RKO (cell line): ENCODE results near the gene KAT8.
"Not testable (repeated sequence)": the region's sequence is repeated elsewhere in the genome, so short reads cannot be mapped to it uniquely, and the experiment has no call there.

Source experiments
- DNase-seq: peaks from one replicate; pipeline ENCODE4 v3.0.0-alpha.2; 2016; ENCODE audit warnings: low spot score

The KAT8 gene

DNA sequence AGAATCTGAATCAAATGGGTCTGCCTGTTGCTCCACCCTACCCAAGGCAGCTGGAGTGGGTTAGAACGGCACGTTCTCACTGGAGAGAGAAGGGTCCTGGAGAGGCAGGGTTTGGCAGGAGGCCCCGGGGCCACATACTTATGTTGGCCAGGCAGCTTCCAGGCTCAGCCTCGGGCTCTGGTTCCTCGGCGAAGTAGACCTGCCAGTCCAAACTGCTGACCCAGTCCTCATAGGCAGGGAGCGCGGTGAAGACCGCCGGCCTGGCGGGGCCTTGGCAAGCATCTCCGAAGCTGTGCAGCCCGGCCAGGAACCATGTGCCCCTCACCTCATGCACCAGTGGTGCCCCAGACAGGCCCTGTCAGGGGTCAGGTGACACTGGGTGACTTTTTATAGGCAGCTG is 33.5 kb upstream of the KAT8 start:
- DNase-seq = no peak

DNA sequence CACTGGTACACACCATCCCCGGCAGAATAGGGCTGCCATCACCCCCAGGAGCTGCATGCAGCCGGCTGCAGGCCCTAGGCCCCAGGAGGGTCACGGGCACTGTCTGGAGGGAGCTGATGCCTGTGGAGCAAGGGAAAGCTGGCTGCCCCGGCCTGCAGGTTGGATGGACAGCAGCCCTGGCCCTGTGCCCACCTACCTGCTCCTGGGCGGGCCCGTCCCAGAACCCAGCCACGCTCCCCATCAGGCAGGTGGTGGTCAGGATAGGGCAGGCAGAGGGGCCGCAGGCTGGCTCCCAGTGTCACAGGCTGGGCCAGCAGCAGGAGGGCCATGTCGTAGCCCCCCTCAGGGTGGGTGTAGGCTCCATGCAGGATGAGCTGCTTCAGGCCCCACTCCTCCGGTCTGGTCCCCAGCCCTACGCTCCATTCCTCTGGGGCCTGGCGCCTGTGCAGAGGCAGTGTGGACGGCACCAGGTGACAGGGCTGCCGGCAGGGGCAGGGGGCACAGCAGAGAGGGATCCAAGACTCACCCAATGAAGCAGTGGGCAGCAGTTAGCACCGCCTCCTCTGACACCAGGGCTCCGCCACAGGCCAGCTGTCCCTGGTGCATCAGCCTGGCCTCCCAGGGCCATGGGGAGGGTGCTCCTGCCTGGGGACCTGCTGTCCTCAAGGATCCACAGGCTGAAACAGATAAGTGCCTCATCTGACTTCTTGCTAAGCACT is 32.7 kb upstream of the KAT8 start:
- no peak for DNase-seq

DNA sequence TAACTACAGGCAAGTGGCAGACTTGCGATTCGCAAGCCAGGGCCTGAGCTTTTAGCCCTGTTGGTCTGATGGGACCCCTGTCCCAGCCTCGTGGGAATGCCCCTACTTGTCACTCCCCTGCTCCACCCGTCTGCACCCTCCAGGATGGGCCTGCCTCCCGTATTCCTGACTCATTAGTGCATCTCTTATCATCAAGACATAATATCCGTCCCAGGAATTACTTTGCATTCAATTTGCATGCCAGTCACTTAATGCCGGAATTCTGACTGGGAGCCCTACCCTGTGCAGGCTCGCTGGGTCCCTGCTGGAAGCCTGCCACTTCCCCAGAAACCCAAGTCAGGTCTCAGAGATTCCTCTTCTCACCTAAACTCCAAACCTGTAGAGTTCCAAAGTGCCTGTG is 32.1 kb upstream of the KAT8 start:
- DNase-seq = no peak

DNA sequence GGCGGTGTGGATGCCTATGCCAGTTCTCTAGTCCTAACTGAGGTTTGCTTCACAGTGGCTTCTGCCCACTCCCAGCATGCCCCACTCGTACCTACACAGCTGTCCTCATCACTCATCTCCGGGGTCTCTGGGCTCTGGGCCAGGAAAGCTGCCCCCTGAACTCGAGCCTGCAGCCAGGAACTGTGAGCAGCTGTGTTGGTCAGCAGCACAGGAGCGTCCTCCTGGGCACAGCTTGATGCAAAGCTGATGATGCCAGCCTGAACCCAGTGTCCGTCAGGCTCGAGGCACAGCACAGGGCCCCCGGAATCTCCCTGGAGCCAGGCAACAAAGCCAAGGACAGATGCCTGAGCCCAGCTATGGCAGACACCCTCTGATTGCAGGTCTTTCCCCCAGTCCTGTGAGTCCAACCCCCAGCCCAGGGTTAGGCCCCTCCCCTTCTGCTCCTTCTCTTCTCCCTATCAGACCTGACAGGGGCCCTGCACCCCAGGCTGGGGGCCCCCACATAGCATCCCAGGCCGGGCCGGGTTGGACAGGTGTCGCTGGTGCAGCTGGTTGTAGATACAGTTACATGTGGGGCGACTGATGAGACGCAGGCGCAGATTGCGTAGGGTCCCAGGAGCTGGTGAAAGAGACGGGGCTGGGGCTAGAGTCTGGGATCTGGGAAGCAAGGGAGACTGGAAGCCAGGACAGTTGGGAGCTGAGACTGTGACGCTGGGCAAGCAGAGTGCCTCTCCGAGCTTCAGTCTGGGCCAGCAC is 31.4 kb upstream of the KAT8 start:
- no peak for DNase-seq

DNA sequence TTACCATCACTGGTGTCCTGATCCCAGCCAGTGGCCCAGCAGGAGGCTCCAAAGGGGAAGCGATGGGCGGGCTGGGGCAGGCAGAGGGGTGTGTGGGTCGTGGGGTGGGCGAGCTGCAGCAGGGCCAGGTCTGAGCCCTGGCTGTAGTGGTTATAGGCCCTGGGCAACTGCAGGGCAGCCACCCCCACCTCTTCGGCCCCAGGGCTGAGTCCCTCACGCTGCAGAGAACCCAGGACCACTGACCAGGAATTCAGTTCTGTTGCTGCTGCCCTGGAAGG is 30.9 kb upstream of the KAT8 start:
- DNase-seq = no peak

DNA sequence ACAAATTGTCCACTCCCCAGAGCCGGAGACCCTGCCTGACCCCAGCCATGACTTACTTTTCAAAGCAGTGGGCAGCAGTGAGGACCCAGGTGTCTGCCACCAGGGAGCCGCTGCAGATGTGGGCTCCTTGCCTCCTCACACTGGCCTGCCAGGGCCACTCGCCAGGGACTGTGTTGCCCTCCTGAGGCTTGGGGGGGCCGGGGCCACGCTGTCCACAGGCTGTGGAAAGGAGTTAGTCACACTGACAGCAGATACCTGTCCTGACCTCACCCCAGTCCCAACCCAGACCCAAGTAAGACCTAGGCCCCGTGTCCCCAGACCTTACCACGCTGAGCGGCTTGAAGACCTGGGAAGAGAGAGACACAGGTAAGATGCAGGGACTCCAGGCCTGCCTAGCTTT is 30.0 kb upstream of the KAT8 start:
- no peak for DNase-seq

DNA sequence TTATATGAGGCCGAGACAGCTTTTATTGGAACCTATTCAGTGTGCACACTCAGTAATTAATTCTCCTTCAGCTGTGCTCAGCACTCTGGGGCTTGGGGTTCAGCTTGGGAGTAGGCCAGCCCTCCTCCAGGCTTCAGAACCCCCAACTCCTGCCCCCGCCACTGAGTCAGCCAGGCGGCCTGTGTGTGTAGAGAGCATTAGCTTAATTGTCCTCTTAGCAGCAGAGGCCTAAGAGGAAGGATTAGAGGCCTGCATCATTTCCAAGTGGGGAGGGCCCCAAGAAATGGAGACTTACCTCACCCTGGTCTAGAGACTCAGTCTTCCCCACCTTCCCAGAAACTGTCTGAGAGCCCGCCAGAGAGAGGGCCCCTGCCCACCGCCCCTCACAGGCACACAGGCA is 29.5 kb upstream of the KAT8 start:
- DNase-seq = no peak

DNA sequence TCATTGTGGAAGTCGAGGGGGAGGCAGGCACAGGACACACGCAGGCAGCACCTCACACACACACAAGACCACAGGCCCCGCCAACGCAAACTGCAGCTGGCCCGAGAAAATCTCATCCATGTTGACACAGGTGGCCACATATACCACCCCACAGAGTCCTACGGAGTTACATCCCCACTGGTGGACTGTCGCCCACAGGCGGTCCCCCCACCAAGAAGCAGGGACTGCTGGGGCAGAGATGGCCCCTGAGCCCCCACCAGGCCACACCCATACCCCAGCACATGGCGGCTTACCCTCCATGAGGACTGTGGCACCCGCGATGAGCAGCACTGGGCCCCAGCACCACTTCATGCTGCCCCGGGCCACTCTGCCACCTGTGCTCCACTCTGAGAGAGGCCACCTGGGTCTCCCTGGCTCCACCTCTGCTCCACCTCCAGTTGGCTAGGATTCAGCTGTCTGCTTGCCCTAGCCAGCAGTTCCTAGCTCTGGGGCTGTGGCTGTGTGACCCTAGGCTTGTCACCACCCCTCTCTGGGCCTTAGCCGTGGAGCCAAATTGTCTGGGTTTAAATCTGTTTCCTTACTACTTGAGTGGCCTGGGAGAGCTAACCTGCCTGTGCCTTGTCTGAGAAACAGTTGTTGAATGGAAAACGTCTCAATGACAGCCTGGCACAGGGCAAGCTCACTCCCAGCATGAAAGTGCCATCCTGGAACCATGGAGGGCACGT is 28.8 kb upstream of the KAT8 start, which contains the start of gene PRSS53:
Gene PRSS53, minus strand, starts transcription at position 485 of the 725 bp plus-strand sequence. Its CDS starts 134 bp downstream, at position 351.
- no peak for DNase-seq

DNA sequence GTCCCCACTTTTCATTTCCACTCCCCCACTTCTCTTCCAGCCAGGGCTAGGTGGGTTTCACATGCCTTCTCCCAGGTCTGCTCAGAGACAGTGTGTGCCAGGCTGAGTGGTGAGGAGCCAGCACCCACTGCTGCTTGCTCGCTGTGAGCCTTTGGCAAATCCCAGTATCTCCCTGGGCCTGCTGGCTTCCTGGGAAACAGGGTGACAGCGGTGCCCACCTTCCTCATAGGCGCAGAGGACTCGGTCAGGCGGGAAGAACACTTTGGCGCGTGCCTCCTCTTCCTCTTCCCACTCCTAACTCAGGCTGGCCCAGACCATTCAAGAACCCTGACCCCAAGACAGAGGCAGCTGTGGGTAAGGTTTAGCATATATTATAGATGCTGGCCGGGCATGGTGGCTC is 28.3 kb upstream of the KAT8 start:
- no peak for DNase-seq

DNA sequence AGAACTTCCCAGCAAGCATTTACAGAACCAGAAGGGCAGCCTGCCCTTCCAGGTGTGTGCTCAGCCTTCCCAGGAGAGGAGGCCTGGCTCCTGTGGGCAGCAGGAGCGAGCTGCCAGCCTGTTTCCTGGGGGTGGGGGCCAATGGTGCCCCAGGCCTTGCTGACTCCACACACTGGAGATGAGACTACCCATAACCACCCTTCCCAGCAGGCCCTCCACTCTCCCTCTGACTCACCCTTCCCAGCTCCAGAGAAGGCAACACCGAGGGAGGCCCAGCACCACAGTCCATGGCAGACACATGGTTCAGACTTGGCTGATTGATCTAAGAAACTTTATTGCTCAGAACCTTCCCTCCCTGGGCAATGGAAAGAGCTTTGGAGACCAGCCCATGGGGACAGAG is 26.9 kb upstream of the KAT8 start:
- DNase-seq = no peak

DNA sequence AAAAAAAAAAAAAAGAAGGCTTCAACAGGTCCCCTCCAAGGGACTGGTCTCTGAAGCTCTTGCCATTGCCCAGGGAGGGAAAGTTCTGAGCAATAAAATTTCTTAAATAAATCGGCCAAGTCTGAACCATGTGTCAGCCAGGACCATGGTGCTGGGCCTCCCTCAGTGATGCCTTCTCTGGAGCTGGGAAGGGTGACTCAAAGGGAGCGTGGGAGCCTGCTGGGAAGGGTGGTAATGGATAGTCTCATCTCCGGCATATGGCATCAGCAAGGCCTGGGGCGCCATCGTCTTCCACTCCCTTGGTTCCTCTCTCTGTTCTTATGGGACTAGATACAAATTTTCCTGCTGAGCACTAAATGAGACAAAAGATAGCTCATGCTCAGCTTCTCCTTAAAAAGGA is 25.1 kb upstream of the KAT8 start:
- DNase-seq = no peak

DNA sequence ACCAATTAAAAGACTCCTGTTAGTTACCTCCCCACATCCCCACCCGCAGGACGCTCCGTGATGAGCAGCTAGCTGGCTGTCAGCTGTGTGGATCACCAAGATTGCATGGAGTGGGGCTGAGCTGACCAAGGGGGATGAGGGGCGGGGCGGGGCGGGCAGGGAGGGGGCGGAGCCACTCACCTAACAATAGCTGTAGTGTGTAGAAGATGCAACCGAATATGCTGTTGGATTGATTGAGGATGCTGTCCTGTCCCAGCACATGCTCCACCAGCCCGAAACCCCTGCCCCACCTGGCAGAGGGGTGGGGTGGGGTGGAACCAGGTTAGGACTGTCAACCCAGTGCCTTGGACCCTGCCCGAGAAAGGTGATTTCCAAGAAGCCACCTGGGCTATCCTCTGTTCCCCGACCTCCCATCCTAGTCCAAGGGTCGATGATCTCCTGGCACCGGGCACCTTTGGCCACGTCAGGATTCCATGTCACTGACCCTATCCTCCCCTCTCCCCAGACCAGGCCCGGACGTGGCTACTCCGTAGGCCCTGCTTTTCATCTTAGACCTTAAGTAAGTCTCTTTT is 24.2 kb upstream of the KAT8 start:
- peak; percentile 58 for DNase-seq

DNA sequence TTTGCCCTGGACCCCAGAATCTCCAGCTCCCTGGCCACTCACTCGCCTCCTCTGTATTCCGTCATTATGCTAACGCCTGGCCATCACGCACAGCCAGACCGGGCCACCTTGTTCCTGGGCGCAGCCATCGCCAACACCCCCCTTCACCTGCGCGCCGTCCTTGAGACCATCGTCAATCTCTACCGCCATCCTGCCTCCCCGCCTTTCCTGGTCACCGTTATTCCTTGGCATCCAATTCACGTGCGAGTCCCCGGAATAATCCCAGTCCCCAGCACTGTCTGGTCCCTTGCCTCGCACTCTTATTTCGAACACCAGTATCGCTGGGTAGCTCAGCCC is 23.4 kb upstream of the KAT8 start:
- DNase-seq = no peak

DNA sequence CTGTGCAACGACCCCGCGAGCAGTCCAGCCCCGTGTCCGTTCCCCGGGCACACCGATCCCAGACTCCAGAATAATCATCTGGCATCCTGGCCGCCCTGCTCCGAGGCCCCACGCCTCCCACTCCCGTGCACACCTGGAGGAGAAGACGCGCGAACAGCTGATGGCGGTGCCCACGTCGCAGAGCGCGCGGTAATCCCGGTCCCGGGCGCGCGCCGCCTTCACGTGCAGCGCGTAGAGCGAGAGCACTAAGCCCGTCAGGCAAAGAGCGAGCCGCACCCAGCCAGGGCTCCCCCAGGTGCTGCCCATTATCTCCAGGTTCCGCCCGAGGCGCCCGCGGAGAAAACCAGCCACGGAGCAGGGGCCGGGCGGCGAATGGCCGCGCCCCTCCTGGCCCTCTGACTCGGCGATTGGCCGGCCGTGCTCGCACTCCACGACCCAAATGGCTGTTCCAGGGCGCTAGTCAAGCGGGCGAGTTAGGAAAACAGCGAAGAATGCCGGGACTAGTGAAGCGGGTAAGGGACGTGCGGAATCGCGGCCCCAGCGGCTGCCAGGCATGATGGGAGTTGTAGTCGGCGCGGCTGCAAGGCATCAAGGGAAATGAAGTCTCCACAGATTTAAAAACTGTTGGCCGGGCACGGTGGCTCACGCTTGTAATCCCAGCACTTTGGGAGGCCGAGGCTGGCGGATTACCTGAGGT is 22.9 kb upstream of the KAT8 start, which contains the start of gene VKORC1:
Gene VKORC1, minus strand, starts transcription at position 374 of the 697 bp plus-strand sequence. Its CDS starts 68 bp downstream, at position 306.
- DNase-seq = peak; percentile 98

DNA sequence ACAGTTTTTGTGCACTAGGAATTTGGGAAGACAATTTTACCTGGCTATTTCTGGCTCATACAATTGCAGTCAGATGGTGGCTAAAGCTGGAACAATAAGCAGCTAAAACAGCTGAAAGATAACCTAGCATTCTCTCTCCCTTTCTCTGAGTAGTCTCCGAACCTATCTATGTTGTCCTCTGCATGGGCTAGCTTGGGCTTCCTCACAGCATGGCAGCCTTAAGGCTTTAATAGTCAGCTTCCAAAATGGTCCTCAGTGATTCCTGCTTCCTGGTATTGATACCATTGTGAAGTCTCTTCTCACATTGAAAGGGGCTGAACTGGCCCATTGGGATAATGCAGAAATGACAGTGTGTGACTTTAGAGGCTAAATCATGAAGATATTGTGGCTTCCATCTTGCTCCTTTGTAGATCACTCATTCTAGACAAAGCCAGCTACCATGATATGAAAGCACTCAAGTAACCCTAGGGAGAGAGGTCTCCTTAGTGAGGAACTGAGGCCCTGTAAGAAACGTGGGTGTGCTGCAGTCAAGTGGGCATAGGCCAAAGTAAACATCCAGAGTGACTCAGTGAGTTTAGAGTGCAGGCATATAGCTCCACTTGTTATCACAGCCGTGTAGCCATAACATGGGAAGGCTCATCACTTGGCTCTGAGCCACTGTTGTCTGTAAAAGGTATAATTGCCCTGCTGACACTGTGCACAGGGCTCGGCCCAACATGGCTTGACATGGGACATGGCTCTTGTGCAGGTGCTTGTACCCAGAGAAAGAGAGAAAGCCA is 17.4 kb upstream of the KAT8 start:
- no peak for DNase-seq

DNA sequence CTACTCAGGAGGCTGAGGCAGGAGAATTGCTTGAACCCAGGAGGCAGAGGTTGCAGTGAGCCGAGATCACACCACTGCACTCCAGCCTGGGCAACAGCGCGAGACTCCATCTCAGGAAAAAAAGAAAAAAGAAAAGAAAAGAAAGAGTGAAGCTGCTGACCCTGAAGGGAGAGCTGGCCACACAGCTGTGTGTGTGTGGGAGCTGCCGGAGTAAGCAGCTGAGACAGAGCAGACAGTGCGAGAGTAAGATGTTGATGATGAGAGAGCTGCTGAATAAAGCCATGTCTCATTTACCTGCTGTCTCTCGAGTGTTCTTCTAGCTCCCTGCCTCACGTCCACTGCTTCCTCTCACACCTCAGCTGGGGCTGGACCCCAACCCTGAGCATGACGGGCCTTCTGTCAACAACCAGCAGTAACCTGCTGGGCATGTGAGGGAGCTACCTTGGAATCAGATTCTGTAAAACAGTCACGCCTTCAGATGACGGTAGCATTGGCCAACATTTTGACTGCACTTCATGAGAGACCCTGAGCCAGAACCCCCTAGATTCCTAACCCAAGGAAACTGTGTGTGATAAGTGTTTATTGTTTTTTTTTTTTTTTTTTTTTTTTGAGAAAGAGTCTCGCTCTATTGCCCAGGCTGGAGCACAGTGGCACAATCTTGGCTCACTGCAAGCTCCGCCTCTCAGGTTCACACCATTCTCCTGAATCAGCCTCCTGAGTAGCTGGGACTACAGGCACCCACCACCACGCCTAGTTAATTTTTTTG is 16.4 kb upstream of the KAT8 start:
- not testable (repeated sequence) for DNase-seq

DNA sequence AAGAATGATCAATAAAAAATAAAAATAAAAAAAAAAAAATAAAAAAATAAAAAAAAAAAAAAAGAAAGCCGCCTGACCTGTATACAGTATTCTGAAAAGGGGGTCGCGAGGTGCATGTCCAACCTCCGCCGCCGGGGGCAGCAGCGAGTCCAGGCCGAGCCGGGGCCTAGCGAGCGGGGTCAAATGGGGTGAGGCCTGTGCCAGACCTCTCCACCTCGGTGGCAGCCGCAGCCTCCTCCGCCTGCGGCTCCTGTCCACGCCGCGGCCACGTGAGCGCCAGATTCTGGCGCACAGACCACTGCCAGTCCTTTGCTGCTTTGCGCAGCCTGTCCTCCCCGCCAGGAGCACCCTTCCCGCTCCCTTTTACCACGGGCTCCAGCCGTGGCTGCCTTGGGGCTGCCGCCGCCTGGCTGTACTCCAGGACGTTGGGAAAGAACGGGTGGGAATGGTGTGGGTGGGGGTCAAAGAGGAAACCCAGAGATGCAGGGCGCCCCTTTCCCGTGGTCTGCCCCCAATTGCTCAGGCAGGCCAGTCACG is 11.7 kb upstream of the KAT8 start:
- peak; percentile 77 for DNase-seq

DNA sequence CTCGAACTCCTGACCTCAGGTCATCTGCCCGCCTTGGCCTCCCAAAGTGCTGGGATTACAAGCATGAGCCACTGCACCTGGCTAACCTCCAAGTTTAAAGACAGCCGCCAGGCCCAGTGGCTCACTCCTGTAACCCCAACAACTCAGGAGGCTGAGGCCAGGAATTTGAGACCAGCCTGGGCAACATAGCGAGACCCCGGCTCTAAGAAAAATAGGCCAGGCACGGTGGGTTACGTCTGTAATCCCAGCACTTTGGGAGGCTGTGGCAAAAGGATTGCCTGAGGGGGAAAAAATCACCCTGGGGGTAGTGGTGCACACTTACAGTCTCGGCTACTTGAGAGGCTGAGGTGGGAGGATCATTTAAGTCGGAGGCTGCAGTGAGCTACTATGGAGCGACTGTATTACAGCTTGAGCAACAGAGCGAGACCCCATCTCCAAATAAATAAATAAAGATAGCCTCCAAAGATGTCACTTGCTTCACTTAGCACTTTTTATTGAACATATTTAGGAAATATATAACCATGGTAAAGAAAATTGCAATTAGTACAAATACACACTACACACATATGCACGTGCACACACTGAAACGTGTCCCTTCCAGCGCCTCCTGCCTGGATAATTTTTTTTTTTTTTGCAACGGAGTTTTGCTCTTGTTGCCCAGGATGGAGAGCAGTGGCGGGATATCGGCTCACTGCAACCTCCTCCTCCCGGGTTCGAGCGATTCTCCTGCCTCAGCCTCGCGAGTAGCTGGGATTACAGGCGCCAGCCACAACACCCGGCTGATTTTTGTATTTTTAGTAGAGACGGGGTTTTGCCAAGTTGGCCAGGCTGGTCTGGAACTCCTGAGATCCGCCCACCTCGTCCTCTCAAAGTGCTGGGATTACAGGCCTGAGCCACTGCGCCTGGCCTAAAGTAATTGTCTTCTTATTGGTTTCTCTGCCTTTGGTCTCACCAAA is 10.7 kb upstream of the KAT8 start:
- DNase-seq = no peak

DNA sequence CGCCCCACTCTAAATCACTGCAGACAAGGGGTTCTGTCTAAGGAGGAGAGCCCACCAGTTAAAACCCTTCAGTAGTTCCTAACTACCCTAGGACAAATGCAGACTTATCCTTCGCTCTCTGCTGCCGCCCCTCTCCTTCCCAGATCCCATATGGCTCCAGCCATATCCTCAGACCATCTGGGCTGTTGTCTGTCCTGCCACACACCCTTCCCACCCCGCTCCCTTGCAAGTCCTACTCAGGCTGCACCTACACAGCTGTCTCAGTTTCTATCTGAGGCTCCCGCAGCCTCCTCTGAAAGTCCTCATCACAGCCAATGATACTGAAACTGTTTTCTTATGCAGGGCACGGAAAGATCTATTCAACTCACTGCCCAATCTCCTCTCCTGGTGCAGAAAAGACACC is 10.0 kb upstream of the KAT8 start:
- DNase-seq = no peak
